Activated naive CD8-positive, alpha-beta T cell treated with anti-CD3 and anti-CD28 coated beads, Interleukin-2, amount 10 ng/mL, durations not matched to agents 7 days and 5 days (primary cell): ENCODE results near the gene VASH2. TPM values are rescaled to one million over a fixed set of nuclear protein-coding genes. Genes with fewer than 3 reads are reported as not detected.
"Not testable (repeated sequence)": the region's sequence is repeated elsewhere in the genome, so short reads cannot be mapped to it uniquely, and the experiment has no call there.

Experiments
- ATAC-seq: fragments of 150-1000 bp; cut with Tn5 transposase; one replicate; pipeline ENCODE4 v1.10.0; 2021; ENCODE audit warnings: low read depth, moderate library complexity
- POLR2A ChIA-PET: fragments of 350-600 bp; sonication (Branson Sonifier 250); formaldehyde crosslinking; loops from one replicate; lab custom pipeline; 2021; ENCODE audit warnings: antibody characterized with exemption; lab: Charles Lee
- DNase-seq: peaks from one replicate; pipeline ENCODE4 v3.0.0; 2021
- H3K27ac Mint-ChIP-seq: one replicate; pipeline ENCODE4 v1.8.0; 2022; ENCODE audit warnings: mild to moderate bottlenecking, mixed read lengths
- H3K27me3 Mint-ChIP-seq: one replicate; pipeline ENCODE4 v1.8.0; 2022; ENCODE audit warnings: mild to moderate bottlenecking, moderate library complexity, mixed read lengths
- H3K36me3 Mint-ChIP-seq: one replicate; pipeline ENCODE4 v1.8.0; 2021; ENCODE audit warnings: mild to moderate bottlenecking, mixed read lengths
- H3K4me1 Mint-ChIP-seq: one replicate; pipeline ENCODE4 v1.8.0; 2021; ENCODE audit warnings: mixed read lengths
- H3K4me3 Mint-ChIP-seq: one replicate; pipeline ENCODE4 v1.8.0; 2022; ENCODE audit warnings: mild to moderate bottlenecking, moderate library complexity, mixed read lengths
- H3K9me3 Mint-ChIP-seq: one replicate; pipeline ENCODE4 v1.8.0; 2021; ENCODE audit warnings: mixed read lengths
- total RNA-seq, 2 experiments: library from RNA; stranded (reverse); gene quantifications; one replicate each; pipeline ENCODE4 v1.2.3, GENCODE V29; 2021

VASH2 gene
- under 1 TPM in 1 of 2 experiments, not detected in 1; 0.08 TPM for total RNA-seq

- no peaks in the 10 kb centered on the region for H3K36me3 Mint-ChIP-seq
- peaks cover 61% of the 10 kb centered on the region for H3K27me3 Mint-ChIP-seq
- no peak within 1 kb of the TSS for H3K27ac Mint-ChIP-seq
- peak within 1 kb of the TSS; percentile 82 for H3K4me3 Mint-ChIP-seq
- peaks cover 3% of the 10 kb centered on the region for H3K4me1 Mint-ChIP-seq
- H3K9me3 Mint-ChIP-seq = no peaks in the 10 kb centered on the region
- DNase-seq = peak; percentile 63
- peak; percentile 94 for ATAC-seq
- POLR2A ChIA-PET = no interaction called here
These were observed at the start of gene VASH2 for GRCh38 chr1:212950243-212951125. Gene VASH2 (plus strand): TSS chr1:212950541. CDS start chr1:212951543, 1,002 bp downstream.

DNA sequence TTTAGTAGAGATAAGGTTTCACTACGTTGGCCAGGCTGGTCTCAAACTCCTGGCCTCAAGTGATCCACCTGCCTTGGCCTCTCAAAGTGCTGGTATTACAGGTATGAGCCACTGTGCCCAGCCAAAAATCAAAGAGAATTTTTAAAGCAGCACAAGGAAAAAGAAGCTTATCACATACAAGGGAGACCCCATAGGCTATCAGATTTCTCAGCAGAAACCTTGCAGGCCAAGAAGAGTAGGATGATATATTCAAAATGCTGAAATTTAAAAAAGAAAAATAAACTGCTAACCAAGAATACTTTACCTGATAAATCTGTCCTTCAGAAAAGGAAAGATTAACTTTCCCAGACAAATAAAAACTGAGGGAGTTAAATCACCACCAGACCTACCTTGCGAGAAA is 49.1 kb upstream of the VASH2 start:
- H3K9me3 Mint-ChIP-seq = peaks cover 10% of the 10 kb centered on the region

DNA sequence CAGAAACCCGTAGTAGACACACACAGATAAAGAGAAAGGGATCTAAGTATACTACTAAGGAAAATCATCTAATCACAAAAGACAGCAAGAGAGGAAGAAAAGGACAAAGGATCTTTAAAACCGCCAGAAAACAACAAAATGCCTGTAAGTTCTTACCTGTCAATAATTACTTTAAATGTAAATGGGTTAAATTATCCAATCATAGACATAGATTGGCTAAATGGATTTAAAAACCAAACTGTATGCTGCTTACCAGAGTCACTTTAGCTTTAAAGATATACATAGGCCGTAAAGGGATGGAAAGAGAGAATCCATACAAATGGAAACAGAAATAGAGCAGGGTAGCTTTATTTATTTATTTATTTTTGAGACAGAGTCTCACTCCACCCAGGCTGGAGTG is 48.3 kb upstream of the VASH2 start:
- Mint-ChIP-seq H3K4me3 (no peak overlapping the region), H3K36me3 (peaks cover 31% of the 10 kb centered on the region), H3K27ac (no peak overlapping the region), H3K9me3 (peaks cover 10% of the 10 kb centered on the region), H3K27me3 (peaks cover 16% of the 10 kb centered on the region), H3K4me1 (no peaks in the 10 kb centered on the region)
- POLR2A ChIA-PET = no interaction called here
- DNase-seq (no peak), ATAC-seq (no peak)

More for the DNA sequence above, 49.1 kb upstream of the VASH2 start:
- ATAC-seq = no peak
- Mint-ChIP-seq H3K4me3 (no peak overlapping the region), H3K27ac (no peak overlapping the region), H3K36me3 (peaks cover 32% of the 10 kb centered on the region), H3K27me3 (peaks cover 13% of the 10 kb centered on the region), H3K4me1 (no peaks in the 10 kb centered on the region)
- POLR2A ChIA-PET = no interaction called here
- no peak for DNase-seq

DNA sequence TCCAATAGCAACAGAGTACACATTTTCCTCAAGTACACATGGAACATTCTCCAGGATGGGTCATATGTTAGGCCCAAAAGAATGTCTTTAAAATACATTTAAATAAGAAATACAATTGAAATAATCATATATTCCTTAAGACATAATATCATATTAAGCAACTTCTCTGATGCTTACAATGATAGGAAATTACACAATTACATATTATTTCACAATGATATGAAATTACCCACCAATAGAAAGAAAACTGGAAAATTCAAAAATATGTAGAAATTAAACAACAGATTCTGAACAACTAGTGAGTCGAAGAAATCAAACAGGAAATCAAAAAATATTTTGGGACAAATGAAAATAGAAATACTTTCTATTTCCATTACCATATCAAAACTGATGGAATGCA is 46.7 kb upstream of the VASH2 start:
- ATAC-seq (no peak), DNase-seq (no peak)
- peaks cover 10% of the 10 kb centered on the region for H3K9me3 Mint-ChIP-seq
- POLR2A ChIA-PET = no interaction called here
- H3K4me1 Mint-ChIP-seq = no peaks in the 10 kb centered on the region
- H3K4me3 Mint-ChIP-seq = no peak overlapping the region
- H3K27me3 Mint-ChIP-seq = peaks cover 16% of the 10 kb centered on the region
- H3K27ac Mint-ChIP-seq = no peak overlapping the region
- H3K36me3 Mint-ChIP-seq = peaks cover 21% of the 10 kb centered on the region

DNA sequence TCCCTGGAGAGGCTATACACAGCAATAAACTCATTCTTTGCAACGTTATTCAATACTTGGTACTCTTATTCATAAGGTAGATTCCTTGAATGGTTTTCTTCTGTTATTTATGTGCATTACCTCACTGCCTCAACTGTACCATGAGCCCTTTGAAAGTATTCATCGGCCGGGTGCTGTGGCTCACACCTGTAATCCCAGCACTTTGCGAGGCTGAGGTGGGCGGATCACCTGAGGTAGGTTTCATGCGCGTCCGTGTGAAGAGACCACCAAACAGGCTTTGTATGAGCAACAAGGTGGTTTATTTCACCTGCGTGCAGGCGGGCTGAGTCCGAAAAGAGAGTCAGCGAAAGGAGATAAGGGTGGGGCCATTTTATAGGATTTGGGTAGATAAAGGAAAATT is 42.3 kb upstream of the VASH2 start:
- POLR2A ChIA-PET, H3K4me3 Mint-ChIP-seq, H3K36me3 Mint-ChIP-seq, H3K27ac Mint-ChIP-seq, H3K4me1 Mint-ChIP-seq, DNase-seq, H3K9me3 Mint-ChIP-seq, ATAC-seq: not testable (repeated sequence)
- peaks cover 16% of the 10 kb centered on the region for H3K27me3 Mint-ChIP-seq

DNA sequence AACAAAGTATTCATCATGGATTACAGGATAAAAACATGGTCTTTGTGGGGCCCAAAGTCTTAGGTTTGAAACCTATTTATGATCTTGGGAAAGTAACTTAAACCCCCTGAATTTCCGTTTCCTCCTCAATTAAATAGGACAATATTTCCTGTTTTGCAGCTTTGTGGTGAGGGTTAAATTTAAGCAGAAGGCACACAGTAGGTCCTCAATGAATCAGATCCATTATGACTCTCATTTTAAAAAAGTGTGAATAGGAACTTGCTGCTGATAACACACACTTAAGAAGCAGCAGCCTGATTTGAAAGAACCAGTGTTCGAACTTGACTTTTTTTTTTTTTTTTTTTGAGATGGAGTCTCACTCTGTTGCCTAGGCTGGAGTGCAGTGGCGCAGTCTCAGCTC is 41.4 kb upstream of the VASH2 start:
- H3K27ac Mint-ChIP-seq = no peak overlapping the region
- no peak overlapping the region for H3K4me3 Mint-ChIP-seq
- H3K4me1 Mint-ChIP-seq = no peaks in the 10 kb centered on the region
- POLR2A ChIA-PET = no interaction called here
- ATAC-seq (no peak), DNase-seq (no peak)
- no peaks in the 10 kb centered on the region for H3K9me3 Mint-ChIP-seq
- H3K36me3 Mint-ChIP-seq = no peaks in the 10 kb centered on the region
- H3K27me3 Mint-ChIP-seq = peaks cover 16% of the 10 kb centered on the region

DNA sequence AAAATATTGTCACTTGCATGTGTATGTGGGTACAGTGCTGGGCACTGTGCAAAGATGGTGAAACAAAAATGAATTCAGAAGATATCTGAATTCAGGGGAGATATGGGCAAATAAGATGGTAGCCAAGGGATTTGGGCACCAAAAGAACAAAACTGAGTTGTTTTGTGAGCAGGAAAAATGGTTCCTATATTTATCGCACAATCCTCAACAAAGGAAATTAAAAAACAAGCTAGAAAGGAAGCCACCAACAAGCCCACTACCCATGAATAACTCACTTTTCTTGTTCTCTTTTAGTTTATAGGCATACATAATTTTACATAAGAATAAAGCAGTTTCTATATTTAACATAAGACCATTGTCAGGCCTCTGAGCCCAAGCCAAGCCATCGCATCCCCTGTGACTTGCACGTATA is 40.7 kb upstream of the VASH2 start:
- Mint-ChIP-seq H3K36me3 (no peaks in the 10 kb centered on the region), H3K27me3 (peaks cover 14% of the 10 kb centered on the region), H3K9me3 (no peaks in the 10 kb centered on the region), H3K27ac (no peak overlapping the region), H3K4me3 (no peak overlapping the region), H3K4me1 (no peaks in the 10 kb centered on the region)
- POLR2A ChIA-PET = no interaction called here
- no peak for DNase-seq
- no peak for ATAC-seq

DNA sequence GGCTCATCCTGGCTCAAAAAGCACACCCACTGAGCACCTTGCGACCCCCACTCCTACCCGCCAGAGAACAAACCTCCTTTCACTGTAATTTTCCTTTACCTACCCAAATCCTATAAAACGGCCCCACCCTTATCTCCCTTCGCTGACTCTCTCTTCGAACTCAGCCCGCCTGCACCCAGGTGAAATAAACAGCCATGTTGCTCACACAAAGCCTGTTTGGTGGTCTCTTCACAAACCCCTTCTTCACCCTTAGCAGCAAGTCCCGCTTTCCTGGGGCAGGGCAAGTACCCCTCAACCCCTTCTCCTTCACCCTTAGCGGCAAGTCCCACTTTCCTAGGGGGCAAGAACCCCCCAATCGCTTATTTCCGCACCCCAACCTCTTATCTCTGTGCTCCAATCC is 40.1 kb upstream of the VASH2 start:
- H3K36me3 Mint-ChIP-seq, H3K4me3 Mint-ChIP-seq, DNase-seq, POLR2A ChIA-PET, ATAC-seq, H3K4me1 Mint-ChIP-seq, H3K9me3 Mint-ChIP-seq, H3K27ac Mint-ChIP-seq: not testable (repeated sequence)
- H3K27me3 Mint-ChIP-seq = peaks cover 11% of the 10 kb centered on the region

DNA sequence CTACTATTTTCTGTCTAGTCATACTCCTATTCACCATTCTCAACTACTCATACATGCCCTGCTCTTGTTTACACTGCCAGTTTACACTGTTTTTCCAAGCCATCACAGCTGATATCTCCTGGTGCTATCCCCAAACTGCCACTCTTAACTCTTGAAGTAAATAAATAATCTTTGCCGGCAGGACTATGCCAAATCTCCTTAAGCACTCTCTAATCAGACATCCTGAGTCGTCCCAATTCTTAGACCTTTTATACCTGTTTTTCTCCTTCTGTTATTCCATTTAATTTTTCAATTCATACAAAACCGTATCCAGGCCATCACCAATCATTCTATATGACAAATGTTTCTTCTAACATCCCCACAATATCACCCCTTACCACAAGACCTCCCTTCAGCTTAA is 36.7 kb upstream of the VASH2 start:
- H3K4me1 Mint-ChIP-seq, H3K4me3 Mint-ChIP-seq, DNase-seq, H3K36me3 Mint-ChIP-seq, H3K27ac Mint-ChIP-seq, ATAC-seq, H3K9me3 Mint-ChIP-seq, POLR2A ChIA-PET: not testable (repeated sequence)
- peaks cover 25% of the 10 kb centered on the region for H3K27me3 Mint-ChIP-seq

DNA sequence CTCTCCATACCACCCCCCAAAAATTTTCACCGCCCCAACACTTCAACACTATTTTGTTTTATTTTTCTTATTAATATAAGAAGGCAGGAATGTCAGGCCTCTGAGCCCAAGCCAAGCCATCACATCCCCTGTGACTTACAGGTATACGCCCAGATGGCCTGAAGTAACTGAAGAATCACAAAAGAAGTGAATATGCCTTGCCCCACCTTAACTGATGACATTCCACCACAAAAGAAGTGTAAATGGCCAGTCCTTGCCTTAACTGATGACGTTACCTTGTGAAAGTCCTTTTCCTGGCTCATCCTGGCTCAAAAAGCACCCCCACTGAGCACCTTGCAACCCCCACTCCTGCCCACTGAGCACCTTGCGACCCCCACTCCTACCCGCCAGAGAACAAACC is 36.2 kb upstream of the VASH2 start:
- H3K27ac Mint-ChIP-seq, H3K4me3 Mint-ChIP-seq, DNase-seq, H3K9me3 Mint-ChIP-seq, H3K4me1 Mint-ChIP-seq, H3K36me3 Mint-ChIP-seq, POLR2A ChIA-PET, ATAC-seq: not testable (repeated sequence)
- peaks cover 25% of the 10 kb centered on the region for H3K27me3 Mint-ChIP-seq

DNA sequence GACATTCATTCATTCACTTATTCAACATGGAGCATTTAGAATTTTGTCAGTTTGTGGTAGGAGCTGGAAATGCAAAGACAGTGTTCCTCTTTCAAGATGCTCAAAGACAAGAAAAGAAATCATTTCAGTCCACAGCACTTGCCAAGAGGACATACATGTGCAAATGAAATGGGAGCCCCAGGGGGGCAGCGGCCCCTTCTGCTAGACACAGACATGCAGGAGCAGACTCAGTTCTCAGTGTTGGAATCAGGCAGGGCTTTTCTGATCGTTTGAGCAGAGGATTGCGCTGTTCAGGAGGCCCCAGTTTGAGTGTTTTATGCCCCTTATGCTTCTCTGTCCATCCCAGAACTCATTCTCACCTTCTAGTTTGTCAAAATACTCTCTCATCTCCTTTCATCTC is 35.6 kb upstream of the VASH2 start:
- Mint-ChIP-seq H3K36me3 (no peaks in the 10 kb centered on the region), H3K27me3 (peaks cover 25% of the 10 kb centered on the region), H3K9me3 (no peaks in the 10 kb centered on the region), H3K27ac (no peak overlapping the region), H3K4me3 (no peak overlapping the region), H3K4me1 (peaks cover 3% of the 10 kb centered on the region)
- DNase-seq (no peak), ATAC-seq (no peak)
- POLR2A ChIA-PET = no interaction called here

DNA sequence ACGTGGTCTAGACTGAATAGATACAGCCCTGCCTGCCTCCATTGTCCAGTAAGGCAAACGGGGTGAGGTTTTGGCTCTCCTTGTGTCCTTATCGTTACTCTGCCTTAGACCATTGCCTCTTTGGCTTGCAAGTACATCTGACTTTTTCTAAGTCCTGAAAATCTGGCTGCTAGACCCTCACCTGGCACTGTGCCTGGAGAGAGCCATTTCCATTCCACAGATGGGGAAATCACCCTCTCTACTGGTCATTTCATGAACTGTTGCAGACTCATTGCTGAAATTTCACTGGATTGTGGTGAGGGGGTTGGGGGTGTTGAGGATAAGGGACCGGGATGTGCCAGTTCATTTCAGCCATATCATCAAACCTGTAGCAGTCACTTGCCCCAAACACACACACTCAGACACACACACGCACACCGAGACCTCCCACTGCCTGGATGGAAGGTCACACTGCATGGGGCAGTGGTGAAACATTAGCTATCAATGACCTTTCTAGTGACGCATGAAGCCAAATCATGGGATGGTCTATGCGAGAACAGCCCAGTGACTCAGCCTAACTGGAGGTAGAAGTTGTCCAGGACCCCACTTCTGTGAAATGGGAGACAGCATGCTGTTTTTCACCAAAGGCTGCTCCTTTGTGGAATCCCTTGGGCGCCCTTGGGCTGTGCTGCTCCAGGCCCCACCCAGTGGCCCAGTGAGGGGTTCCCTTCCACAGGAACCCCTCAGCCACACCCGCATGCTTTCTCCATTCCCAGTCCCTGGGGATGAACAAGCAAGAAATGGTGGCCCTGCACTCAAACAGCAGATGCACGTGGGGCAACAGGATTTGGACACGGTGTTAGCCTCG is 34.9 kb upstream of the VASH2 start:
- Mint-ChIP-seq H3K4me1 (peaks cover 3% of the 10 kb centered on the region), H3K4me3 (no peak overlapping the region), H3K36me3 (no peaks in the 10 kb centered on the region), H3K27me3 (peaks cover 27% of the 10 kb centered on the region), H3K9me3 (no peaks in the 10 kb centered on the region), H3K27ac (no peak overlapping the region)
- DNase-seq (no peak), ATAC-seq (no peak)
- POLR2A ChIA-PET = no interaction called here

DNA sequence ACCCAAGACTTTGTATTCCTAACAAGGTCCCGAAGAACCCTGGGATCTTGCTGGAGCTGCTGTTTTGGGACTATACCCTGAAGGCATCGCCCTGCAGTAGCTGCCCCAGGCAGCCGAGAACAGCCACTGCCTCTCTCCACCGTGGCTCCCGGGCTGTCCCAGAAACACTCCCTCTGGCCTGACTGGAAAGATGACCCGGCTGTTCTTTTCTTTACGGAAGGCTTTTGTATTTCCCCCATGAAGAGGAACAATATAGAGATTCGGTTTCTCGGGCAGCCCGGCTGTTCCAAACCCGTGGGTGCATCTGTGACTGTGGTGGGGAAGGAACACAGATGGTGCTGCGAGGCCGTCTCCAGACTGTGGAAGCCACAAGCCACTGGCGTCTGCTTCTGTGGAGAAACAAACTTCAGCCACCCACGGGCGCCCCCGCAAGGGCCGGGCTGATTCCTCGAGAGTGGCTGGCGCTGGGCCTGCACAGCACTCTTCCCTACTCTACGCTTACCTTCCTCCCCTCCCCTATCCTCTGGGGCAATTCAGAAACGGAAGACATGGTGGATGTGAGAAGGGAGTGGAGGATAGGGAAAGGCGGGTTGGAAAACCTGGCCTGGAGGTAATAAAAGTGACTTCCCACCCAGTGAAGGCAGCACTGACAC is 33.7 kb upstream of the VASH2 start:
- H3K4me1 Mint-ChIP-seq = peaks cover 3% of the 10 kb centered on the region
- ATAC-seq (no peak), DNase-seq (no peak)
- peaks cover 33% of the 10 kb centered on the region for H3K27me3 Mint-ChIP-seq
- no peaks in the 10 kb centered on the region for H3K9me3 Mint-ChIP-seq
- no peak overlapping the region for H3K27ac Mint-ChIP-seq
- H3K36me3 Mint-ChIP-seq = no peaks in the 10 kb centered on the region
- POLR2A ChIA-PET = no interaction called here
- no peak overlapping the region for H3K4me3 Mint-ChIP-seq
